ENCODE measurements around the gene NCS1.
"Not testable (repeated sequence)": the region's sequence is repeated elsewhere in the genome, so short reads cannot be mapped to it uniquely, and the experiment has no call there.

The NCS1 gene

GRCh38 chr9:130240410-130241197 lies 68.4 kb downstream of the NCS1 start:
- DNase-seq, result peak; percentile 88

- DNase-seq, result no peak
These were observed 69.0 kb downstream of the NCS1 start for GRCh38 chr9:130241198-130241535.

GRCh38 chr9:130242270-130243014 lies 70.2 kb downstream of the NCS1 start:
- DNase-seq, result no peak

- peak; percentile 81 for DNase-seq
These were observed 71.0 kb downstream of the NCS1 start for GRCh38 chr9:130243015-130243881.

GRCh38 chr9:130243882-130244170 lies 71.6 kb downstream of the NCS1 start:
- DNase-seq, result no peak

GRCh38 chr9:130244548-130245165 lies 72.5 kb downstream of the NCS1 start:
- DNase-seq, result no peak

- DNase-seq, result no peak
These were observed 73.3 kb downstream of the NCS1 start for GRCh38 chr9:130245474-130245873.

GRCh38 chr9:130246126-130246525 lies 73.9 kb downstream of the NCS1 start:
- no peak for DNase-seq

GRCh38 chr9:130254747-130255630 lies 82.8 kb downstream of the NCS1 start:
- peak; percentile 93 for DNase-seq

GRCh38 chr9:130255631-130256134 lies 83.5 kb downstream of the NCS1 start:
- DNase-seq, result no peak

GRCh38 chr9:130256644-130257043 lies 84.4 kb downstream of the NCS1 start:
- DNase-seq, result no peak

- not testable (repeated sequence) for DNase-seq
These were observed 85.9 kb downstream of the NCS1 start for GRCh38 chr9:130258137-130258536.

- no peak for DNase-seq
These were observed 86.8 kb downstream of the NCS1 start for GRCh38 chr9:130259044-130259443.

- DNase-seq, result no peak
These were observed 88.9 kb downstream of the NCS1 start for GRCh38 chr9:130260816-130261765.

- no peak for DNase-seq
These were observed 90.0 kb downstream of the NCS1 start for GRCh38 chr9:130262061-130262745.

- no peak for DNase-seq
These were observed 90.6 kb downstream of the NCS1 start for GRCh38 chr9:130262771-130263170.

GRCh38 chr9:130263601-130264413 lies 91.6 kb downstream of the NCS1 start:
- DNase-seq, result no peak

- DNase-seq, result no peak
These were observed 92.5 kb downstream of the NCS1 start for GRCh38 chr9:130264414-130265350.

Data from NCI-H510A treated with DMSO at 0.1 percent for 48 hours (cell line).